GM12864 (cell line): Measurements from ENCODE around the gene ZNF814.
"Not testable (repeated sequence)": the region's sequence is repeated elsewhere in the genome, so short reads cannot be mapped to it uniquely, and the experiment has no call there.

Experiments
- DNase-seq: peaks from one replicate; pipeline ENCODE4 v3.0.0-alpha.2; 2011; ENCODE audit warnings: low read depth
- H3K4me3 ChIP-seq: 2 replicates; pipeline ENCODE4 v1.5.1; 2011; ENCODE audit warnings: mild to moderate bottlenecking, low read depth, low read length, control low read depth
- CTCF ChIP-seq: IDR thresholded peaks from 2 replicates; pipeline ENCODE4 v1.5.1; 2011; ENCODE audit warnings: low read depth, mild to moderate bottlenecking, moderate library complexity, low read length, control low read depth, inconsistent platforms; ENCODE audit errors: missing control alignments

Gene ZNF814

DNA sequence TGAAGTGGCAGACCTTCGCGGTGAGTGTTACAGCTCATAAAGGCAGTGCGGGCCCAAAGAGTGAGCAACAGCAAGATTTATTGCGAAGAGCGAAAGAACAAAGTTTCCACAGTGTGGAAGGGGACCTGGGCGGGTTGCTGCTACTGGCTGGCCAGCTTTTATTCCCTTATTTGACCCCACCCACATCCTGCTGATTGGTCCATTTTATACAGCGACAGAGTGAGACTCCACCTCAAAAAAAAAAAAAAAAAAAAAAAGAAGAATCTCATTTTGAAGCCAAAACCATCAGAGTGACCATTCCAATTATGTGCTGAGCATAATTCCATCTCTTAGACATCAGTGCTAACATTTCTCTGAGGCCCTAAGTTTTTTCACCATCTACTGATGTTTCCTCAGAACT, 72.2 kb downstream of the ZNF814 start:
- TF ChIP-seq CTCF = no peak

GRCh38 chr19:57815247-57816075, 73.4 kb downstream of the ZNF814 start:
- H3K4me3 ChIP-seq = peak overlapping the region; percentile 67; the same call in 1 of the 2 replicates
- no peak for DNase-seq
- TF ChIP-seq CTCF = no peak

More for the DNA sequence above, 72.2 kb downstream of the ZNF814 start:
- H3K4me3 ChIP-seq = no peak overlapping the region
- no peak for DNase-seq

DNA sequence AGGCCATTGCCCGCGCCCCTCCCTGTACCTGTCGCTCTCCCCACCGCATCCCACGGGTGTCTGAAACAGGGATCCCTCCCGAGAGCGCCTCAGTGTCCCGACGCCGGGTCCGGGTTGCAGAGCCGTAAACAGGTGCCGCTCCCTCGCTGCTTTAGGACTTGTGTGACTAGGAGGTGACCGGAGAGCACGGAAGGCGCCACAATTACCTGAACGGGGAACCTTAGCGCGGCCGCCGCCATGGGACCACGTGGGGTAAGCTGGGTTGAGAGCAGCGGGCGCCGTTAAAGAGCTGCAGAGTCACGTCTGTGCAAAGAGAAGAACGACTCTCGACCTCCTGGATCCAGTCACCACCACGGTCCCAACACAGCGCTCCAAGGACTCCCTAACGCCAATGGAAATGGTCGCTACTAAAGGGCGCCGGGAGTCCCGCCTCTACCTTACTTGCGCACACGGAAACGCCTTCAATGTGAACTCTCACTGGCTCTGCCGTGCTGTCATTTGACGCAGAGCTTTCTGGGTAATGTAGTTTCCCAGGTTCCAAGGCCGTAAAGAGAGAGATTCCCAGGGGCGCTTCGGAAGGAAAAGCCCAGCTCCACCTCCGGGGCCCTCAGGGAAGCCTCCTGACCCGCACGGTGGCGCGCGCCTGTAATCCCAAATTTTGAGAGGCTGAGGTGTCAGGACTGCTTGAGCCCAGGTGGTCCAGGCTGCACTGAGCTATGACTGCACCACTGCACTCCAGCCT, 74.2 kb downstream of the ZNF814 start, which contains the start of gene ZNF552:
TSS of gene ZNF552 (minus strand) at position 409 of the 742 bp plus-strand sequence. CDS start at position 239, 170 bp downstream.
- peak within 1 kb of the TSS; percentile 67 for H3K4me3 ChIP-seq
- TF ChIP-seq CTCF = no peak
- peak; percentile 80 for DNase-seq

DNA sequence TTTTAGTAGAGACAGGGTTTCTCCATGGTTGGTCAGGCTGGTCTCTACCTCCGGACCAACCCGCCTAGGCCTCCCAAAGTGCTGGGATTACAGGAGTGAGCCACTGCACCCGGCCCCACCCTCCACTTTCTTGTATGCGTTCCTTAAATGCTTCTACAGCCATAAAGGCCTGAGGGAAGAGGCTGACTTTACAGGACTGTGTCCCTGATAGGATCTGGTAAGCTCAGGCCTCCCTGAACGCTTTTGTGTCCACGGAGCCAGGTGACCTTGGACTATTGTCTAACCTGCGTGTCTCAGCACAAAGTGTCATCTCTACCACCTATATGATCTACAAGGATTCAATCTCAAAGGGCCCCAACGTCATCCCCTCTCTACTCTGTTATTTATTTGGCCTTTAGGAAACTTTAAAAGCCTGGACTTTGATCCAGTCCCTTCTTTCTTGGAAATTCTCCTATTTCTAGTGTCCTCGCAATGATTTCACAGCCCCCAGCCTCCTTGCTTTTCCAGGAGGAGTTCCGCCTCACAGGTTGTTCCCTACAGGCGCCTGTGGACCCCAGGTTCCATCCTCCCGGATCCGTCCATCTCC, 74.8 kb downstream of the ZNF814 start:
- DNase-seq = no peak
- no peak for TF ChIP-seq CTCF
- H3K4me3 ChIP-seq = peak overlapping the region; percentile 67

- H3K4me3 ChIP-seq, DNase-seq: not testable (repeated sequence)
Observed at GRCh38 chr19:57812975-57813820, 75.6 kb downstream of the ZNF814 start.

DNA sequence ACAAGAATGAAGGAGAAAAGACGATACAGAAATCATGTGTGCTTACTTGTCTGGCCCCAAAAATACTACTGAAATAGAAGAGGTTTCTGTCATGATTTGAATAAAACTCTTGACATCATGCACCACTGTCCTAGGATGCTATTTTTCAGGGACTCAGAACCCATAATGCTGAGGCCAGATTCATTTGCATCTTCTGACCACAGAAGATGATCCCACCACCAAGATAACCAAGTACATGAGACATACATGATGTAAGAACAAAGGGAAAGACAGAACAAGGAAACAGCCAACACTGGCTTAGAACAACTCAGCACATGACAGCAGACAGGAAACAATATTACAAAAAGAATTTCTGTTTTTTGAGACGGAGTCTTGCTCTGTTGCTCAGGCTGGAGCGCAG, 76.6 kb downstream of the ZNF814 start:
- no peak for TF ChIP-seq CTCF

GRCh38 chr19:57810410-57811295, 78.2 kb downstream of the ZNF814 start:
- H3K4me3 ChIP-seq, DNase-seq: not testable (repeated sequence)

More for the DNA sequence above, 76.6 kb downstream of the ZNF814 start:
- no peak for DNase-seq
- H3K4me3 ChIP-seq = no peak overlapping the region
